HL-60 (cell line): ENCODE results near the gene STH.

Experiments
- DNase-seq, 2 experiments: peaks; one replicate each; pipeline ENCODE4 v3.0.0-alpha.2; 2010 to 2020; ENCODE audit warnings: low read depth in 1 of 2, low spot score in 1 of 2
- H3K27ac ChIP-seq: fragments of 250-450 bp; sonication (Bioruptor Pico); replicated peaks from 2 replicates; pipeline ENCODE4 v1.5.1; 2020; ENCODE audit warnings: mild to moderate bottlenecking, moderate library complexity
- H3K27me3 ChIP-seq: fragments of 250-450 bp; sonication (Bioruptor Pico); 2 replicates; pipeline ENCODE4 v1.5.1; 2021; ENCODE audit warnings: mild to moderate bottlenecking, moderate library complexity; ENCODE audit not compliant: insufficient read depth, poor library complexity, severe bottlenecking
- H3K4me3 ChIP-seq: replicated peaks from 2 replicates; pipeline ENCODE4 v1.5.1; 2011; ENCODE audit warnings: mild to moderate bottlenecking, control low read depth, low read length; ENCODE audit not compliant: insufficient read depth
- GABPA ChIP-seq: IDR thresholded peaks from 2 replicates; pipeline ENCODE4 v1.6.1; 2012; ENCODE audit warnings: low read depth
- POLR2AphosphoS5 ChIP-seq: IDR thresholded peaks from 2 replicates; pipeline ENCODE4 v1.6.1; 2012; ENCODE audit warnings: low read depth
- SPI1 ChIP-seq: IDR thresholded peaks from 2 replicates; pipeline ENCODE4 v1.6.1; 2012; ENCODE audit warnings: low read depth, mild to moderate bottlenecking, borderline replicate concordance
- TF ChIP-seq, protein P1 (sequence below): IDR thresholded peaks from 2 replicates; pipeline ENCODE4 v1.6.1; 2012; ENCODE audit warnings: low read depth; ENCODE audit not compliant: insufficient replicate concordance
- TF ChIP-seq, protein P2 (sequence below): IDR thresholded peaks from one replicate; pipeline ENCODE4 v1.5.1; 2011; ENCODE audit warnings: low read length, control low read depth, inconsistent platforms; ENCODE audit not compliant: insufficient read depth

The STH gene

DNA sequence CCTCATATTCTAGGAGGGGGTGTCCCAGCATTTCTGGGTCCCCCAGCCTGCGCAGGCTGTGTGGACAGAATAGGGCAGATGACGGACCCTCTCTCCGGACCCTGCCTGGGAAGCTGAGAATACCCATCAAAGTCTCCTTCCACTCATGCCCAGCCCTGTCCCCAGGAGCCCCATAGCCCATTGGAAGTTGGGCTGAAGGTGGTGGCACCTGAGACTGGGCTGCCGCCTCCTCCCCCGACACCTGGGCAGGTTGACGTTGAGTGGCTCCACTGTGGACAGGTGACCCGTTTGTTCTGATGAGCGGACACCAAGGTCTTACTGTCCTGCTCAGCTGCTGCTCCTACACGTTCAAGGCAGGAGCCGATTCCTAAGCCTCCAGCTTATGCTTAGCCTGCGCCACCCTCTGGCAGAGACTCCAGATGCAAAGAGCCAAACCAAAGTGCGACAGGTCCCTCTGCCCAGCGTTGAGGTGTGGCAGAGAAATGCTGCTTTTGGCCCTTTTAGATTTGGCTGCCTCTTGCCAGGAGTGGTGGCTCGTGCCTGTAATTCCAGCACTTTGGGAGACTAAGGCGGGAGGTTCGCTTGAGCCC, 11.6 kb downstream of the STH start:
- H3K27me3 ChIP-seq = no peaks in the 10 kb centered on the region
- no peak overlapping the region for H3K27ac ChIP-seq
- no peak for DNase-seq
- H3K4me3 ChIP-seq = no peak overlapping the region
- TF ChIP-seq GABPA (no peak), POLR2AphosphoS5 (no peak), SPI1 (no peak)
- TF ChIP-seq, protein P1, sequence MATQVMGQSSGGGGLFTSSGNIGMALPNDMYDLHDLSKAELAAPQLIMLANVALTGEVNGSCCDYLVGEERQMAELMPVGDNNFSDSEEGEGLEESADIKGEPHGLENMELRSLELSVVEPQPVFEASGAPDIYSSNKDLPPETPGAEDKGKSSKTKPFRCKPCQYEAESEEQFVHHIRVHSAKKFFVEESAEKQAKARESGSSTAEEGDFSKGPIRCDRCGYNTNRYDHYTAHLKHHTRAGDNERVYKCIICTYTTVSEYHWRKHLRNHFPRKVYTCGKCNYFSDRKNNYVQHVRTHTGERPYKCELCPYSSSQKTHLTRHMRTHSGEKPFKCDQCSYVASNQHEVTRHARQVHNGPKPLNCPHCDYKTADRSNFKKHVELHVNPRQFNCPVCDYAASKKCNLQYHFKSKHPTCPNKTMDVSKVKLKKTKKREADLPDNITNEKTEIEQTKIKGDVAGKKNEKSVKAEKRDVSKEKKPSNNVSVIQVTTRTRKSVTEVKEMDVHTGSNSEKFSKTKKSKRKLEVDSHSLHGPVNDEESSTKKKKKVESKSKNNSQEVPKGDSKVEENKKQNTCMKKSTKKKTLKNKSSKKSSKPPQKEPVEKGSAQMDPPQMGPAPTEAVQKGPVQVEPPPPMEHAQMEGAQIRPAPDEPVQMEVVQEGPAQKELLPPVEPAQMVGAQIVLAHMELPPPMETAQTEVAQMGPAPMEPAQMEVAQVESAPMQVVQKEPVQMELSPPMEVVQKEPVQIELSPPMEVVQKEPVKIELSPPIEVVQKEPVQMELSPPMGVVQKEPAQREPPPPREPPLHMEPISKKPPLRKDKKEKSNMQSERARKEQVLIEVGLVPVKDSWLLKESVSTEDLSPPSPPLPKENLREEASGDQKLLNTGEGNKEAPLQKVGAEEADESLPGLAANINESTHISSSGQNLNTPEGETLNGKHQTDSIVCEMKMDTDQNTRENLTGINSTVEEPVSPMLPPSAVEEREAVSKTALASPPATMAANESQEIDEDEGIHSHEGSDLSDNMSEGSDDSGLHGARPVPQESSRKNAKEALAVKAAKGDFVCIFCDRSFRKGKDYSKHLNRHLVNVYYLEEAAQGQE = no peak
- TF ChIP-seq, protein P2, sequence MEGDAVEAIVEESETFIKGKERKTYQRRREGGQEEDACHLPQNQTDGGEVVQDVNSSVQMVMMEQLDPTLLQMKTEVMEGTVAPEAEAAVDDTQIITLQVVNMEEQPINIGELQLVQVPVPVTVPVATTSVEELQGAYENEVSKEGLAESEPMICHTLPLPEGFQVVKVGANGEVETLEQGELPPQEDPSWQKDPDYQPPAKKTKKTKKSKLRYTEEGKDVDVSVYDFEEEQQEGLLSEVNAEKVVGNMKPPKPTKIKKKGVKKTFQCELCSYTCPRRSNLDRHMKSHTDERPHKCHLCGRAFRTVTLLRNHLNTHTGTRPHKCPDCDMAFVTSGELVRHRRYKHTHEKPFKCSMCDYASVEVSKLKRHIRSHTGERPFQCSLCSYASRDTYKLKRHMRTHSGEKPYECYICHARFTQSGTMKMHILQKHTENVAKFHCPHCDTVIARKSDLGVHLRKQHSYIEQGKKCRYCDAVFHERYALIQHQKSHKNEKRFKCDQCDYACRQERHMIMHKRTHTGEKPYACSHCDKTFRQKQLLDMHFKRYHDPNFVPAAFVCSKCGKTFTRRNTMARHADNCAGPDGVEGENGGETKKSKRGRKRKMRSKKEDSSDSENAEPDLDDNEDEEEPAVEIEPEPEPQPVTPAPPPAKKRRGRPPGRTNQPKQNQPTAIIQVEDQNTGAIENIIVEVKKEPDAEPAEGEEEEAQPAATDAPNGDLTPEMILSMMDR = no peak

DNA sequence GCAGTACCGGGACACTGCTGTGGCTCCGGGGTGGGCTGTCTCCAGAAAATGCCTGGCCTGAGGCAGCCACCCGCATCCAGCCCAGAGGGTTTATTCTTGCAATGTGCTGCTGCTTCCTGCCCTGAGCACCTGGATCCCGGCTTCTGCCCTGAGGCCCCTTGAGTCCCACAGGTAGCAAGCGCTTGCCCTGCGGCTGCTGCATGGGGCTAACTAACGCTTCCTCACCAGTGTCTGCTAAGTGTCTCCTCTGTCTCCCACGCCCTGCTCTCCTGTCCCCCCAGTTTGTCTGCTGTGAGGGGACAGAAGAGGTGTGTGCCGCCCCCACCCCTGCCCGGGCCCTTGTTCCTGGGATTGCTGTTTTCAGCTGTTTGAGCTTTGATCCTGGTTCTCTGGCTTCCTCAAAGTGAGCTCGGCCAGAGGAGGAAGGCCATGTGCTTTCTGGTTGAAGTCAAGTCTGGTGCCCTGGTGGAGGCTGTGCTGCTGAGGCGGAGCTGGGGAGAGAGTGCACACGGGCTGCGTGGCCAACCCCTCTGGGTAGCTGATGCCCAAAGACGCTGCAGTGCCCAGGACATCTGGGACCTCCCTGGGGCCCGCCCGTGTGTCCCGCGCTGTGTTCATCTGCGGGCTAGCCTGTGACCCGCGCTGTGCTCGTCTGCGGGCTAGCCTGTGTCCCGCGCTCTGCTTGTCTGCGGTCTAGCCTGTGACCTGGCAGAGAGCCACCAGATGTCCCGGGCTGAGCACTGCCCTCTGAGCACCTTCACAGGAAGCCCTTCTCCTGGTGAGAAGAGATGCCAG, 12.9 kb downstream of the STH start:
- Histone ChIP-seq H3K4me3 (no peak overlapping the region), H3K27ac (no peak overlapping the region), H3K27me3 (no peaks in the 10 kb centered on the region)
- TF ChIP-seq, protein P2 = no peak
- TF ChIP-seq, protein P1 = no peak
- TF ChIP-seq SPI1 = no peak
- TF ChIP-seq POLR2AphosphoS5 = no peak
- TF ChIP-seq GABPA = no peak
- DNase-seq = no peak

DNA sequence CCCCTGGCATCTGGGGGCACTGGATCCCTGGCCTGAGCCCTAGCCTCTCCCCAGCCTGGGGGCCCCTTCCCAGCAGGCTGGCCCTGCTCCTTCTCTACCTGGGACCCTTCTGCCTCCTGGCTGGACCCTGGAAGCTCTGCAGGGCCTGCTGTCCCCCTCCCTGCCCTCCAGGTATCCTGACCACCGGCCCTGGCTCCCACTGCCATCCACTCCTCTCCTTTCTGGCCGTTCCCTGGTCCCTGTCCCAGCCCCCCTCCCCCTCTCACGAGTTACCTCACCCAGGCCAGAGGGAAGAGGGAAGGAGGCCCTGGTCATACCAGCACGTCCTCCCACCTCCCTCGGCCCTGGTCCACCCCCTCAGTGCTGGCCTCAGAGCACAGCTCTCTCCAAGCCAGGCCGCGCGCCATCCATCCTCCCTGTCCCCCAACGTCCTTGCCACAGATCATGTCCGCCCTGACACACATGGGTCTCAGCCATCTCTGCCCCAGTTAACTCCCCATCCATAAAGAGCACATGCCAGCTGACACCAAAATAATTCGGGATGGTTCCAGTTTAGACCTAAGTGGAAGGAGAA, 13.5 kb downstream of the STH start:
- no peak overlapping the region for H3K4me3 ChIP-seq
- no peaks in the 10 kb centered on the region for H3K27me3 ChIP-seq
- DNase-seq = no peak
- TF ChIP-seq GABPA (no peak), SPI1 (no peak), POLR2AphosphoS5 (no peak)
- TF ChIP-seq, protein P2 = no peak
- TF ChIP-seq, protein P1 = no peak
- H3K27ac ChIP-seq = no peak overlapping the region
